T-cell (primary cell): Measurements from ENCODE around the gene COG3. TPM values are rescaled to one million over a fixed set of nuclear protein-coding genes. Genes with fewer than 3 reads are reported as not detected.

ENCODE experiments used
- ATAC-seq, 4 experiments: fragments of 200-7000 bp in 3 of 4; fragments of 150-1000 bp in 1 of 4; cut with Tn5 transposase; replicated peaks in 1 of 4; 1 replicate in 3 of 4; 2 replicates in 1 of 4; pipeline ENCODE4 v1.10.0; 2021; ENCODE audit warnings: moderate library complexity in 3 of 4, mild to moderate bottlenecking in 2 of 4, moderate number of reproducible peaks in 1 of 4
- CTCF ChIA-PET, 2 donors: fragments of 300-600 bp; sonication (Branson Sonifier 250); formaldehyde crosslinking; loops; one replicate each; lab custom pipeline; 2022; ENCODE audit warnings: antibody characterized with exemption in 2 of 2; lab: Charles Lee
- POLR2A ChIA-PET, 2 donors: fragments of 300-600 bp; sonication (Branson Sonifier 250); formaldehyde crosslinking; loops; one replicate each; lab custom pipeline; 2022; ENCODE audit warnings: antibody characterized with exemption in 2 of 2; lab: Charles Lee
- DNase-seq, 35 experiments: peaks; one replicate each; pipeline versions ENCODE4 v3.0.0 to v3.0.0-alpha.2; 2013 to 2023
- H3K27ac ChIP-seq: one replicate; pipeline ENCODE4 v1.5.1; 2013; ENCODE audit warnings: low read length
- H3K27me3 ChIP-seq, 2 experiments: replicated peaks in 1 of 2; 1 replicate in 1 of 2; 2 replicates in 1 of 2; pipeline versions ENCODE4 v1.6.1 to v1.7.0; 2013; ENCODE audit warnings: low read length in 1 of 2, mixed read lengths in 1 of 2; ENCODE audit not compliant: control insufficient read depth in 2 of 2, insufficient read depth in 2 of 2; ENCODE audit errors: extremely low read depth in 1 of 2
- H3K36me3 ChIP-seq, 2 donors: 1 replicate in 1 of 2; 2 replicates in 1 of 2; pipeline versions ENCODE4 v1.6.1 to v1.7.0; 2013; ENCODE audit warnings: low read length in 1 of 2; ENCODE audit not compliant: control insufficient read depth in 2 of 2, insufficient read depth in 1 of 2; ENCODE audit errors: extremely low read depth in 1 of 2
- H3K4me1 ChIP-seq, 2 experiments: 1 replicate in 1 of 2; 2 replicates in 1 of 2; pipeline versions ENCODE4 v1.6.1 to v1.7.0; 2013; ENCODE audit warnings: low read length in 2 of 2, mixed read lengths in 1 of 2; ENCODE audit not compliant: insufficient read depth in 2 of 2, control insufficient read depth in 1 of 2; ENCODE audit errors: extremely low read depth in 1 of 2
- H3K4me3 ChIP-seq, 2 donors: 1 replicate in 1 of 2; 2 replicates in 1 of 2; pipeline versions ENCODE4 v1.5.1 to v1.7.0; 2013; ENCODE audit warnings: mild to moderate bottlenecking in 2 of 2, low read length in 1 of 2, moderate library complexity in 1 of 2; ENCODE audit not compliant: control insufficient read depth in 1 of 2; ENCODE audit errors: extremely low read depth in 1 of 2
- H3K9me3 ChIP-seq: 2 replicates; pipeline ENCODE4 v1.7.0; 2013
- H3K27ac Mint-ChIP-seq, 2 donors: one replicate each; pipeline ENCODE4 v1.8.0; 2020 to 2021; ENCODE audit warnings: mild to moderate bottlenecking in 2 of 2, mixed read lengths in 2 of 2
- H3K27me3 Mint-ChIP-seq, 2 donors: one replicate each; pipeline ENCODE4 v1.8.0; 2021 to 2022; ENCODE audit warnings: mixed read lengths in 2 of 2
- H3K36me3 Mint-ChIP-seq: one replicate; pipeline ENCODE4 v1.8.0; 2021; ENCODE audit warnings: mixed read lengths
- H3K4me1 Mint-ChIP-seq, 3 donors: one replicate each; pipeline ENCODE4 v1.8.0; 2020 to 2022; ENCODE audit warnings: mixed read lengths in 3 of 3, mild to moderate bottlenecking in 1 of 3
- H3K4me3 Mint-ChIP-seq, 3 donors: one replicate each; pipeline ENCODE4 v1.8.0; 2020 to 2022; ENCODE audit warnings: mild to moderate bottlenecking in 3 of 3, mixed read lengths in 3 of 3, moderate library complexity in 3 of 3
- H3K9me3 Mint-ChIP-seq, 3 donors: one replicate each; pipeline ENCODE4 v1.8.0; 2020 to 2022; ENCODE audit warnings: mixed read lengths in 3 of 3
- WGBS: methylation state at CpG from one replicate; pipeline ENCODE4 v1.1.5; 2013; ENCODE audit warnings: missing lambda C conversion rate; ENCODE audit not compliant: insufficient coverage; 5-methylcytosine and 5-hydroxymethylcytosine counted together
- total RNA-seq, 35 experiments: library from RNA in 6 of 35; stranded (reverse) in 6 of 35; fragments of 120-200 nt in 1 of 35; gene quantifications; one replicate each; pipeline versions ENCODE4 v1.2.1 to v1.2.4 and lab custom pipeline; 2013 to 2026

Gene COG3
- total RNA-seq, 5 donors from 2014 or later (not counting 1 experiment from before 2014, with no cell fraction given): 40.0 to 47.0 (median 42.3) TPM

GRCh38 chr13:45434556-45435371, 30.0 kb upstream of the COG3 start:
- Mint-ChIP-seq H3K4me1 (no peaks in the 10 kb centered on the region), H3K36me3 (peaks cover under 1% of the 10 kb centered on the region), H3K9me3 (no peaks in the 10 kb centered on the region), H3K27me3 (no peaks in the 10 kb centered on the region), H3K4me3 (no peak overlapping the region), H3K27ac (no peak overlapping the region)
- no peaks in the 10 kb centered on the region for H3K36me3 ChIP-seq
- H3K27ac ChIP-seq: no peak overlapping the region
- H3K27me3 ChIP-seq: no peaks in the 10 kb centered on the region
- 93% methylated on average over 4 of the region's 8 CpGs for WGBS
- ChIA-PET CTCF (no interaction called here), POLR2A (no interaction called here)
- no peaks in the 10 kb centered on the region for H3K9me3 ChIP-seq
- ATAC-seq (no peak), DNase-seq (no peak)
- H3K4me1 ChIP-seq: no peaks in the 10 kb centered on the region
- H3K4me3 ChIP-seq: no peak overlapping the region

- Mint-ChIP-seq H3K4me3 (no peak overlapping the region), H3K9me3 (no peaks in the 10 kb centered on the region), H3K27me3 (no peaks in the 10 kb centered on the region), H3K36me3 (no peaks in the 10 kb centered on the region), H3K4me1 (peaks cover 0 to 2% (median under 1%) of the 10 kb centered on the region in 3 donors), H3K27ac (no peak overlapping the region)
- no peaks in the 10 kb centered on the region for H3K4me1 ChIP-seq
- POLR2A ChIA-PET: interaction anchor here in 1 of 2 donors (0.6 kb wide), 1 partner anchor 889 kb away, joined by 8 read pairs; no protein-coding TSS in a partner anchor
- no peaks in the 10 kb centered on the region for H3K9me3 ChIP-seq
- no peak overlapping the region for H3K4me3 ChIP-seq
- CTCF ChIA-PET: no interaction called here
- no peaks in the 10 kb centered on the region for H3K36me3 ChIP-seq
- DNase-seq (no peak), ATAC-seq (no peak)
- WGBS: 100% methylated on average over 1 of the region's 9 CpGs
- H3K27me3 ChIP-seq: no peaks in the 10 kb centered on the region
- no peak overlapping the region for H3K27ac ChIP-seq
These were observed 28.4 kb upstream of the COG3 start for GRCh38 chr13:45436332-45436731.

GRCh38 chr13:45436953-45437352, 27.8 kb upstream of the COG3 start:
- Histone ChIP-seq H3K4me1 (peaks cover 0 to 2% of the 10 kb centered on the region in 2 experiments), H3K36me3 (no peaks in the 10 kb centered on the region), H3K27me3 (no peaks in the 10 kb centered on the region), H3K27ac (no peak overlapping the region), H3K4me3 (no peak overlapping the region), H3K9me3 (no peaks in the 10 kb centered on the region)
- H3K4me3 Mint-ChIP-seq: no peak overlapping the region
- H3K36me3 Mint-ChIP-seq: no peaks in the 10 kb centered on the region
- no peaks in the 10 kb centered on the region for H3K9me3 Mint-ChIP-seq
- ChIA-PET CTCF (no interaction called here), POLR2A (no interaction called here)
- peaks cover 5 to 8% (median 7%) of the 10 kb centered on the region in 3 donors for H3K4me1 Mint-ChIP-seq
- ATAC-seq (no peak), DNase-seq (no peak)
- no peaks in the 10 kb centered on the region for H3K27me3 Mint-ChIP-seq
- H3K27ac Mint-ChIP-seq: no peak overlapping the region
- 96% methylated on average over 4 of the region's 4 CpGs for WGBS

- Mint-ChIP-seq H3K27ac (no peak overlapping the region), H3K27me3 (no peaks in the 10 kb centered on the region), H3K36me3 (no peaks in the 10 kb centered on the region), H3K4me1 (peaks cover 9 to 11% (median 9%) of the 10 kb centered on the region in 3 donors), H3K4me3 (no peak overlapping the region), H3K9me3 (no peaks in the 10 kb centered on the region)
- no peaks in the 10 kb centered on the region for H3K9me3 ChIP-seq
- H3K4me3 ChIP-seq: no peak overlapping the region
- peaks cover 0 to 2% of the 10 kb centered on the region in 2 experiments for H3K4me1 ChIP-seq
- H3K36me3 ChIP-seq: no peaks in the 10 kb centered on the region
- 89% methylated on average over 4 of the region's 4 CpGs for WGBS
- ChIA-PET POLR2A (interaction anchor here (0.6 to 0.7 kb wide), 3 partner anchors 27 to 703 kb away, joined by 3 to 5 read pairs (median 4); no protein-coding TSS in a partner anchor), CTCF (no interaction called here)
- no peak for DNase-seq
- no peak for ATAC-seq
- no peak overlapping the region for H3K27ac ChIP-seq
- no peaks in the 10 kb centered on the region for H3K27me3 ChIP-seq
These were observed 26.8 kb upstream of the COG3 start for GRCh38 chr13:45437947-45438346.

GRCh38 chr13:45439008-45439407, 25.7 kb upstream of the COG3 start:
- Mint-ChIP-seq H3K9me3 (no peaks in the 10 kb centered on the region), H3K36me3 (no peaks in the 10 kb centered on the region), H3K27ac (no peak overlapping the region), H3K4me3 (no peak overlapping the region), H3K27me3 (no peaks in the 10 kb centered on the region), H3K4me1 (peaks cover 9 to 11% (median 9%) of the 10 kb centered on the region in 3 donors)
- Histone ChIP-seq H3K27ac (no peak overlapping the region), H3K27me3 (no peaks in the 10 kb centered on the region), H3K4me1 (peaks cover 0 to 2% of the 10 kb centered on the region in 2 experiments), H3K4me3 (no peak overlapping the region), H3K36me3 (no peaks in the 10 kb centered on the region), H3K9me3 (no peaks in the 10 kb centered on the region)
- ChIA-PET POLR2A (interaction anchor here in 1 of 2 donors (0.7 kb wide), 1 partner anchor 10 kb away, joined by 7 read pairs; no protein-coding TSS in a partner anchor), CTCF (no interaction called here)
- DNase-seq: no peak
- no peak for ATAC-seq
- no CpG with 5 or more reads among the region's 4 CpGs for WGBS

GRCh38 chr13:45439781-45440462, 24.8 kb upstream of the COG3 start:
- CTCF ChIA-PET: interaction anchor here (0.6 to 0.7 kb wide), 3 partner anchors 12 to 277 kb away, joined by 3 to 4 read pairs (median 4); no protein-coding TSS in a partner anchor
- H3K9me3 ChIP-seq: no peaks in the 10 kb centered on the region
- no peaks in the 10 kb centered on the region for H3K27me3 ChIP-seq
- H3K27ac ChIP-seq: no peak overlapping the region
- no peak overlapping the region for H3K27ac Mint-ChIP-seq
- peaks cover 0 to 2% of the 10 kb centered on the region in 2 experiments for H3K4me1 ChIP-seq
- DNase-seq (no peak), ATAC-seq (no peak)
- peaks cover 9 to 11% (median 9%) of the 10 kb centered on the region in 3 donors for H3K4me1 Mint-ChIP-seq
- H3K36me3 ChIP-seq: no peaks in the 10 kb centered on the region
- H3K36me3 Mint-ChIP-seq: no peaks in the 10 kb centered on the region
- no peak overlapping the region for H3K4me3 ChIP-seq
- no peaks in the 10 kb centered on the region for H3K9me3 Mint-ChIP-seq
- WGBS: no CpG with 5 or more reads among the region's 3 CpGs
- POLR2A ChIA-PET: no interaction called here
- H3K4me3 Mint-ChIP-seq: no peak overlapping the region
- H3K27me3 Mint-ChIP-seq: no peaks in the 10 kb centered on the region
